Measurements from ENCODE around the gene WWOX. TPM values are rescaled to one million over a fixed set of nuclear protein-coding genes. Genes with fewer than 3 reads are reported as not detected.

Gene WWOX
- total and polyA plus RNA-seq, 2 donors (not counting 3 experiments of a cell fraction or from before 2014, with no cell fraction given), result 6.2 to 12.5 TPM

- no peak for TF ChIP-seq JUN (IDR thresholded peaks at IDR 0.05; ENCODE audit: borderline replicate concordance, insufficient read depth, insufficient read length, low read depth)
- no peak for TF ChIP-seq FOS (IDR thresholded peaks at IDR 0.05; ENCODE audit: borderline replicate concordance, insufficient read depth, low read length)
- TF ChIP-seq POLR2A (IDR thresholded peaks at IDR 0.05; ENCODE audit: low read depth, low read length), result no peak
- TF ChIP-seq MAX (IDR thresholded peaks at IDR 0.05; ENCODE audit: insufficient read depth, insufficient read length), result no peak
- TF ChIP-seq EZH2 (IDR thresholded peaks at IDR 0.05; ENCODE audit: borderline replicate concordance, low read depth, low read length, severe bottlenecking), result no peak
- TF ChIP-seq GATA2 (IDR thresholded peaks at IDR 0.05; ENCODE audit: insufficient read depth, insufficient read length, low read depth, low read length), result no peak
- TF ChIP-seq CTCF (IDR thresholded peaks at IDR 0.05; ENCODE audit: extremely low read depth in 1 of 2, insufficient read depth in 1 of 2, low read depth in 1 of 2, low read length in 2 of 2), result no peak
- no peak for TF ChIP-seq POLR2AphosphoS5 (IDR thresholded peaks at IDR 0.05; ENCODE audit: insufficient read depth, low read depth, low read length)
- no peak for TF ChIP-seq MYC (IDR thresholded peaks at IDR 0.05; ENCODE audit: low read depth, low read length)
- Histone ChIP-seq H3K9ac (replicated peaks; ENCODE audit: extremely low read depth, insufficient read depth, low read length) (no peak overlapping the region), H4K20me1 (replicated peaks; ENCODE audit: control insufficient read depth, extremely low read depth, insufficient read depth, low read length) (no peaks in the 10 kb centered on the region), H3K4me3 (replicated peaks in 1 of 3; ENCODE audit: insufficient read depth in 1 of 3, low read depth in 1 of 3, low read length in 3 of 3) (no peak overlapping the region), H3K4me2 (ENCODE audit: insufficient read depth, low read length) (no peak overlapping the region), H3K4me1 (ENCODE audit: control insufficient read depth, extremely low read depth, insufficient read depth, low read length) (no peaks in the 10 kb centered on the region), H3K36me3 (ENCODE audit: control insufficient read depth in 2 of 2, extremely low read depth in 1 of 2, insufficient read depth in 2 of 2, low read length in 2 of 2) (no peaks in the 10 kb centered on the region), H3K9me3 (replicated peaks; ENCODE audit: control insufficient read depth, insufficient read depth, low read length) (peaks cover 2% of the 10 kb centered on the region), H3K27ac (ENCODE audit: insufficient read depth, low read depth, low read length) (no peak overlapping the region), H3K79me2 (ENCODE audit: control insufficient read depth, insufficient read depth, low read length) (no peaks in the 10 kb centered on the region), H3K9me1 (replicated peaks; ENCODE audit: control insufficient read depth, extremely low read depth, insufficient read depth, low read length) (no peaks in the 10 kb centered on the region), H3K27me3 (ENCODE audit: control insufficient read depth in 2 of 2, insufficient read depth in 2 of 2, low read length in 2 of 2) (no peaks in the 10 kb centered on the region), H2AFZ (ENCODE audit: low read depth, low read length) (no peak overlapping the region)
- no TSS peak for BruUV-seq (replicated peaks)
- DNase-seq (ENCODE audit: low read depth, low spot score), result no peak
- intact Hi-C loops (cut with micrococcal nuclease) (no loop called here), dilution Hi-C loops (cut with MboI; ENCODE audit: extremely low pct_ligation_motif_present, low sequenced_read_pairs) (no loop called here)
- CTCF ChIA-PET, result no interaction called here
- POLR2A ChIA-PET, result no interaction called here
- FAIRE-seq, result no peak
Measured at GRCh38 chr16:78479723-78480122, 380.3 kb downstream of the WWOX start.
